Activated naive CD8-positive, alpha-beta T cell treated with anti-CD3 and anti-CD28 coated beads, Interleukin-2, amount 50 U/mL, for 24 hours (primary cell): ENCODE results near the gene RASGEF1B.

Experiments
- ATAC-seq: fragments of 150-1000 bp; cut with Tn5 transposase; one replicate; pipeline ENCODE4 v1.10.0; 2021
- DNase-seq: peaks from one replicate; pipeline ENCODE4 v3.0.0; 2021
- H3K27ac Mint-ChIP-seq: one replicate; pipeline ENCODE4 v1.8.0; 2021; ENCODE audit warnings: mild to moderate bottlenecking, mixed read lengths
- H3K27me3 Mint-ChIP-seq: one replicate; pipeline ENCODE4 v1.8.0; 2021; ENCODE audit warnings: mixed read lengths
- H3K36me3 Mint-ChIP-seq: one replicate; pipeline ENCODE4 v1.8.0; 2021; ENCODE audit warnings: low read depth, mixed read lengths
- H3K4me1 Mint-ChIP-seq: one replicate; pipeline ENCODE4 v1.8.0; 2021; ENCODE audit warnings: mixed read lengths
- H3K4me3 Mint-ChIP-seq: one replicate; pipeline ENCODE4 v1.8.0; 2021; ENCODE audit warnings: mild to moderate bottlenecking, moderate library complexity, mixed read lengths
- H3K9me3 Mint-ChIP-seq: one replicate; pipeline ENCODE4 v1.8.0; 2021; ENCODE audit warnings: mixed read lengths

The RASGEF1B gene

DNA sequence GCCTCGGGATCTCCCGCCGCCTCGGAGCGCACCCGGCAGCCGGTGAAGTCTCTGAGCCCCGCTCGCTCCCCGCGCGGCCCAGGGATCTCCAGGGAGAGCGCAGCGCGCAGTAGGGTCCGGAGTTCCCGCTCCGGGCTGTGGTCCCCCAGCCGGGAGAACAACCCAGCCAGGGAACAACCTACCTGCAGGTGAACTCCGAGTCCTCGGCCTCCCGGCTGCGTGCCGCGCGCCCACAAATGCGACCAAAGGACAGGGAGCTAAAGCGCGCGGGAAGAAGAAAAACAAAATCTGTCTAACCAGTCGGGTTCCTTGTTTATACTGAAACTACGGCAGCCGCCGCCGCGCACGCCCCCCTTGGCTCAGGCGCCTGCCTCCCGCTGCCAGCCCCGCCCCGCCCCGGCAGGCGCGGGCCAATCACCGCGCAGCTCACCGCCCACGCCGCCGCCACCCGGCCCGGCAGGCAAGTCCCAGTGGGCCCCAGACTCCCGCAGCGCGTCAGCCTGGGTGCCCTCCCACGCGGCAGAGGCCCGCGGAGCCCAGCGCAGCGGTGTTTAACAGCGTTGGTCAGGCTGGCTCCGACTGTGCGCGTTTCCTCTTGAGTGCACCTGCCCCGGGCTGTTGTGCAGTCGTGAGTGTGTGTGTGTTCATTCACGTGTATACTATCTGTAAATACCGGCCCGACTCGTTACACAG is at the start of gene RASGEF1B:
TSS of gene RASGEF1B (minus strand) at position 320 of the 693 bp plus-strand sequence. CDS start 12,399 bp downstream, outside the sequence.
- Mint-ChIP-seq H3K27ac (peak within 1 kb of the TSS; percentile 92), H3K4me3 (peak within 1 kb of the TSS; percentile 100), H3K4me1 (peaks cover 57% of the 10 kb centered on the region), H3K36me3 (peaks cover 2% of the 10 kb centered on the region), H3K27me3 (peaks cover 1% of the 10 kb centered on the region), H3K9me3 (no peaks in the 10 kb centered on the region)
- peak; percentile 88 for ATAC-seq
- DNase-seq: peak; percentile 96

DNA sequence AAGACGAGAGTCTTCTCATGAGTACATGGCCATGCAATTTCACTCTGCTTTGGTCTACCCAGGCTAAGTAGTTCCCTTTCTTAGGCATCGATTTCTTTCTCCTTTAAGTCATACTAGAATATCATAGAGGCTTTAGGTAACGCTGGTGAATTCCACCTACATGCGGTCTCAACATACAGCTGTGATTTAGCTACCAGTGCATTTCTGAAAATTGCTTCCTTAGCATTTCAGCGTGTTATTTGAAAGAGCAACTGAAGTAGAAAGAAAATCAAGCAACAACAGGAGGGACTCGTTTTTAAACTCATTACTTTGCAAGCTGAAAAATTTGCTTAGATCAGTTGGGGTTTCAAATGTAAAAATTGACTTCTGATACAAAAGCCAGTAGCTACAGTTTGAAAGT is 48.1 kb upstream of the RASGEF1B start:
- no peak for ATAC-seq
- no peaks in the 10 kb centered on the region for H3K9me3 Mint-ChIP-seq
- no peak for DNase-seq
- no peak overlapping the region for H3K4me3 Mint-ChIP-seq
- H3K27me3 Mint-ChIP-seq: no peaks in the 10 kb centered on the region
- peaks cover 11% of the 10 kb centered on the region for H3K4me1 Mint-ChIP-seq
- H3K27ac Mint-ChIP-seq: no peak overlapping the region
- H3K36me3 Mint-ChIP-seq: no peaks in the 10 kb centered on the region

DNA sequence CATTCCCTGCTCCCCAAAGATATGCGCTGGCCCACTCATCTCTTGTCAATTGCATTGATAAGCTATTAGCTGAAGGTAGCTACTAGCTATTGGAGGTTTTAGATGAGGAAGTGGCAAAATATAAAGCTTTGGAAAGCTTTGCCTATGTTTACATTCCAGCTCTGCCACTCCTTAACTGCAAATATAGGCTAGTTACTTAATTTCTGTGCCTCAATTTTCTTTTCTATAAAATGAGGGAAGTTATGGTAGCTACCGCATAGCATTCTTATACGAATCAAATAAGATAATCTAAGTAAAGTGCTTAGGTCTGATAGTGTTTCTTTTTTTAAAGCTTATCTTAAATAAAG is 47.7 kb upstream of the RASGEF1B start:
- ATAC-seq (no peak), DNase-seq (no peak)
- H3K27ac Mint-ChIP-seq: no peak overlapping the region
- H3K9me3 Mint-ChIP-seq: no peaks in the 10 kb centered on the region
- H3K36me3 Mint-ChIP-seq: no peaks in the 10 kb centered on the region
- no peak overlapping the region for H3K4me3 Mint-ChIP-seq
- no peaks in the 10 kb centered on the region for H3K27me3 Mint-ChIP-seq
- H3K4me1 Mint-ChIP-seq: peaks cover 11% of the 10 kb centered on the region

DNA sequence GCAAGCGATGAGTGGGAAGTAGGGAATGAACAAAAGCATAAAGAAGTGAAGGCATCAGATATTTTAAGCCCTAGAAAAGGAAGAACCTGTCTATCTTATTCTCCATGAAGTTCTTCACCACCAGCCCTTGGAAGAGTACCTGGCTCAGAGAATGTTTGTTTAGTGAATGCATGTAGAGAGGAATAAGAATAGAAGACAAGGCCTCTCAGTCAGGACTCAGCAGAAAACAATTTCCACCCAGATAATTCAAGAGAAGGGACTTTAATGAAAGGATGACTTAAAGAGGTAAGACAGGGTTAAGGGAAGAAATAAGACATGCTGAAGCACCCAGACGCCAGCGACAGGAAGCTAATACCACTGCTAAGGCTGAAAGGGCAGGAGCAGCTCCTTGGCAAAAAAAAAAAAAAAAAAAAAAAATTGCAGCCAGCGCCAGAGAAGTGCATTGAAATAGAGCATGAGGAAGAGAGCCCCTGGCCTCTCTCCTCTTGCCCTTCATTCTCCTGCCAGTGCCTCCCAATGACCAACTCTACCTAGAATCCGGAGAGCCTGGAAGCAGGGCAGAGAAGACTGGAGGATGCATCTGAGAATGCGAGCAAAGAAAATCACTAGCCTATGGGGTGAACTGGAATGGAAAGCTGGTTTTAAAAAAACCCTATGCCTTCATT is 47.2 kb upstream of the RASGEF1B start:
- no peak overlapping the region for H3K27ac Mint-ChIP-seq
- DNase-seq (no peak), ATAC-seq (no peak)
- H3K27me3 Mint-ChIP-seq: no peaks in the 10 kb centered on the region
- no peaks in the 10 kb centered on the region for H3K36me3 Mint-ChIP-seq
- H3K4me3 Mint-ChIP-seq: no peak overlapping the region
- H3K9me3 Mint-ChIP-seq: no peaks in the 10 kb centered on the region
- peaks cover 10% of the 10 kb centered on the region for H3K4me1 Mint-ChIP-seq

DNA sequence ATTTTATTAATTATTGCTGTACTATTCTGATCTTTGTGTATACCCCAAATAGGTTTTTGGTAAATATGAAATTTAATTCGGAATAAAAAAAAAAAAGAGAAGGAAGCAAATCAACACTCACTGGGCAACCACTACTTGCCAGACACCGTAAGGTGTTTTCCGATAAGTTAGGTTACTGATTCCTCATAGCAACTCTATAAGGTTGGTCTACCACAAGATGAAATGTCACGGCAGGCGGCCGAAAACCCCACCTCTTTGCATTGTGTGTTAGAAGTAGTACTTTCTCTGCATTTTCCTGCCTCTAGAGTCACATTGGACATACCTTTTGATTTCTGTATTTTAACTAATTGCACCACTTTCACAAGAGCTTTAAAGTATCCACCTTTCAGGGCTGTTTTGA is 44.5 kb upstream of the RASGEF1B start:
- DNase-seq (no peak), ATAC-seq (peak; percentile 76)
- no peaks in the 10 kb centered on the region for H3K36me3 Mint-ChIP-seq
- H3K27me3 Mint-ChIP-seq: no peaks in the 10 kb centered on the region
- H3K4me1 Mint-ChIP-seq: peaks cover 15% of the 10 kb centered on the region
- no peak overlapping the region for H3K27ac Mint-ChIP-seq
- H3K4me3 Mint-ChIP-seq: no peak overlapping the region
- H3K9me3 Mint-ChIP-seq: no peaks in the 10 kb centered on the region

DNA sequence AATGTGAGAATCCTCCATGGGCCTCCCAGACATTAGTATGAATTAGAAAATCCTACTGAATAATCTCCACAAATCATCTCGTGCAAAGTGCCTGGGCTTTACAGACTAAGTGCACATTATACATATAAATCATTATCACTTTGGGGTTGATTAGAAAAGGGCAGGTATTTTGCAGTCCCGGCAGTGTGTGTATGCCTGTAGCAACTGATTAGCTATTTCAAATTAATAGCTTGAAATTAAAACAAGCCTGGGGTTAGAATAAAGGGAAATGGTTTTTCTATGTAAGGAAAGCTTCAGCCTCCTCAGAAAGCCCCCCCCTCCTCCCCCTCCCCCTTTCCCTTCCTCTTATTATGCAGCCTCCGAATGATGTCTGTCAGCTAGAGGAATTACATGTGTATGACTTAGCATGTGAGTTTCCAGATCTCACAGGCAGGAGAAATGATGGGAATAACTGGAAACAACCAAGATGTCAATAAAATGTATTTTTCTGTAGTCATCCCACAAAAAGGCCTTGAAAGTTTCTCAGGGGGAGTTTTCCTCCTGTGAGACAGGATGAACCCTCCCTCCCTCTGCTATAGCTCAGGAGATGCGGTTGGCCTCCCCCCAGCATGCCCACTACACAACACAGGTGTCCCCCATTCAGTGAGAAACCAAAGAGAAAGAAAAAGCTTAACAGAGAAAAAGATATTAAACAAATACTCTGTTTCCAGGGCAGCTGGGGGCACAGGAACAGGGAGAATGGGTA is 41.2 kb upstream of the RASGEF1B start:
- H3K27me3 Mint-ChIP-seq: no peaks in the 10 kb centered on the region
- H3K4me3 Mint-ChIP-seq: no peak overlapping the region
- no peaks in the 10 kb centered on the region for H3K36me3 Mint-ChIP-seq
- no peaks in the 10 kb centered on the region for H3K9me3 Mint-ChIP-seq
- H3K27ac Mint-ChIP-seq: no peak overlapping the region
- ATAC-seq (no peak), DNase-seq (no peak)
- peaks cover 45% of the 10 kb centered on the region for H3K4me1 Mint-ChIP-seq

DNA sequence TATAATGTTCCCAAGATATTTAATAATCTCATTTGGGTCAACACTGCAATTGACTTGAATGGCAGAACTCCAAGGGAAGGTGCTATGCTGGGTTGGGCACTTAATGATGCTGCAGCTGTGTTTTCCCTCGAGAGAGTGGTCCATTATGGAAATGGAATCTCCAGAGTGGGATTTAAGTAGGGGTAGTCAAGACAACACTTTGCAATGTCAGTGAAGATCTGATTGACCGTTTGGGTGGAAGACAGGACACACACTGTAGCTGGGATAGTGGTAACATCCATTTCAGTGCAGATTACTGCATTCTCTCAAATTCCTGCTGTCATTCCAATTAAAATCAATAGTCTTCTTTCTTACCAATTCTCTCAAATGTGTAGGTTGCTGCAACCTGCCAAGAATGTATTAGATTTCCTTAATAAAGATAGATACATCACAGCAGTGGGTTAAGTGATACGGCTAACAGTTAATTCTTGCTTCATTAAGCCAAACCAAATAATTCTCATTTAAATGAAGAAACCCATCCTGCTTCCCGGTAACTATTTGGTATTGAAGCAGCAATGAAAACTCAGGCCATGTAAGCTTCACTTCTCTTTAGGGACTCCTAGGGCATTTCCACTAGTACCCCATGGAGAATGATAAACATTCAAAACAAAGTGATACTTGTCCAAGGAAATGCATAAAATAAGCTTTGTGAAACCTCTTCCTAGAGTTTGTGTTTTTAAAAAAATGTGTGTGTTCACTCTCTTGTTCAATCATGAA is 40.5 kb upstream of the RASGEF1B start:
- Mint-ChIP-seq H3K4me1 (peaks cover 52% of the 10 kb centered on the region), H3K36me3 (no peaks in the 10 kb centered on the region), H3K27me3 (no peaks in the 10 kb centered on the region), H3K27ac (no peak overlapping the region), H3K4me3 (no peak overlapping the region), H3K9me3 (no peaks in the 10 kb centered on the region)
- no peak for DNase-seq
- no peak for ATAC-seq

DNA sequence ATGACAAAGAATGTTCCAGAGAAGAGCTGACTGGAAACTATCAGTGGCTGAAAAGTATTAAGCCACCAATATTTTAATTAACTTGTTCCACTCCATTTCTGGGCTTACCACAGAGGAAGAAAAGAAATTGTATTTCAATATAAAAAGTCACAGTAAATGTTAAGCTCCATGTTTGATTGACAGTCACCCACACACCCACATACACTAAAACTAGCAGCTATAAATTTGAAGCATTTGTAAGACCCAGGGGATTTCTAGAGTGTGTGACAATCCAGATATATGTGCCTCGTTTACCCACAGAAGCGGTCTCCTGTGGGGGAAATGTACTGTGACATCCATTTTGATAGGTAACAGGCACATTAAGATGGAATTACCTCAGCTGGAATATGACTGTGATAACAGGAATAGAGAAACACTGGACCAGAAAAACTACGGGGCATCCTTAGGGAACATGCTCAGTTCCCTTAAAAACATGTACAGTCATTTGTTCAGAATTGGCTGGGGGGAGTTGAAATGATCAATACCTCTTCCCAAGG is 39.0 kb upstream of the RASGEF1B start:
- no peak overlapping the region for H3K4me3 Mint-ChIP-seq
- ATAC-seq (no peak), DNase-seq (no peak)
- H3K9me3 Mint-ChIP-seq: no peaks in the 10 kb centered on the region
- H3K27ac Mint-ChIP-seq: no peak overlapping the region
- no peaks in the 10 kb centered on the region for H3K27me3 Mint-ChIP-seq
- H3K36me3 Mint-ChIP-seq: no peaks in the 10 kb centered on the region
- peaks cover 63% of the 10 kb centered on the region for H3K4me1 Mint-ChIP-seq

DNA sequence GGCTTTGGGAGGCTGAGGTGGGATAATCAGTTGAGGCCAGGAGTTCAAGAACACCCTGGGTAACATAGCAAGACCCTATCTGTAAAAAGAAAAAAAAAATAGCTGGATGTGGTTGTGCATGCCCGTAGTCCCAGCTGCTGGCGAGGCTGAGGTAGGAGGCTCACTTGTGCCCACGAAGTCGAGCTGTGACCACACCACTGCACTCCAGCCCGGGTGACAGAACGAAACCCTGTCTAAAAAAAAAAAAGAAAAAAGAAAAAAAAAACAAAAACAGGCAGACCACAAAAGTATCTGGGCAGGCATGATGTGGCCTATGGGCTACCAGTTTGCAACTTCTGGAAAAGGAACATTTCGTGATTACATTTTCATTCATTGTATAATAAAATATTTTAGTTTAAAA is 38.1 kb upstream of the RASGEF1B start:
- no peak for DNase-seq
- H3K4me3 Mint-ChIP-seq: no peak overlapping the region
- H3K36me3 Mint-ChIP-seq: no peaks in the 10 kb centered on the region
- peaks cover 72% of the 10 kb centered on the region for H3K4me1 Mint-ChIP-seq
- no peaks in the 10 kb centered on the region for H3K27me3 Mint-ChIP-seq
- no peak overlapping the region for H3K27ac Mint-ChIP-seq
- no peaks in the 10 kb centered on the region for H3K9me3 Mint-ChIP-seq
- ATAC-seq: no peak

DNA sequence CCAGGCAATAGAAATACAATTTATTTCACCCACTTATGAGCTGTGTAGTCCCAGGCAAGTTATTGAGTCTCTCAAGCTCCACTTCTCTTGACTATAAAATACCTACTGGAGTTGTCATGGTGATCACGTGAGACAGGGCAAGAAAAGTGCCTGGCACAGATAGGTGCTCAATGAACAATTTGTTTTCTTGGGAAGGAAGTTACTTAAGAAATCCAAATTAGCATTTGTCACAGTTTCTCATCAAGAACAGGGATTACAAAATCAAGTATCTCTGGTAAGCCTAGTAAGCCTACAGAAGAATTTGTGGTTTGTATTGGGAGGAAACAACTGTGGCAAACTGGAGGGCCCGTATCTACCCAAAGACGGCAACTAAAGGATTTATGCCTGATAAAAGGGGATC is 37.5 kb upstream of the RASGEF1B start:
- ATAC-seq (no peak), DNase-seq (no peak)
- Mint-ChIP-seq H3K4me1 (peaks cover 78% of the 10 kb centered on the region), H3K4me3 (no peak overlapping the region), H3K27me3 (no peaks in the 10 kb centered on the region), H3K36me3 (no peaks in the 10 kb centered on the region), H3K27ac (peak overlapping the region; percentile 24), H3K9me3 (no peaks in the 10 kb centered on the region)

DNA sequence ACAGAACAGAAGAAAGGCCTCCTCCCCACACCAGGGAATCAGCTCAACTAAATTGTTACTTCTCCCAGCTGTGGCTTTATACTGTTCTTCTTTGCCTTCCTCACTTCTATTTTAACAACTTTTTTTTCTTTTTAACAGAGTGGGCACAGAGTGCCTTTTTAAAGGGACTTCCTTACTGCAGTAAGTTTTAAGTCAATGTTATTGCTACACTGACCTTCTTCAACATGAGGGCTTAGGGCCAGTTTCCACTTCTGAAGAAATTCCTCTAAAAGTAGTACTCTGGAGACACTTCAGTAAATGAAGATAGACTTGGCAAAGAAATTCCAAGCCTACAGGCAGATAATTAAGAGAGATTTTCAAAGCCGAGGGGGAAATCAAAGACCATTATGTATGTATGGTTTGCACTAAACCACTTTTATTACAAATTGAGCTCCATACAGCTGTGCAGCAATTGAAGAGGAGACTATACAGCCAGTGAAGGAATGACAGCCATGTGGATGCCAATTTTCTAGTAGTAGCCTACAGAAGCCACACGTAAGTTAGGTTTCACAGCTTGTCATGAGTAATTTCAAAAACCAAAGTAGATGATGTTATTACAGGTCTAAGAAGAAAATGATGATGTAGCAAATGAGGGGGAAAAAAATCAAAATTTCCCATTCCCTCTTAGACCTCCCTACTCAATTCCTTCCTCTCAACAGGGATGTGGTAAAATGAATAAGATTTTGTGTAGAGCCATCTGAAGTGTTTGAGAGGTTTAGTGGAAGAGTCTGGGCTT is 36.9 kb upstream of the RASGEF1B start:
- Mint-ChIP-seq H3K9me3 (no peaks in the 10 kb centered on the region), H3K27me3 (no peaks in the 10 kb centered on the region), H3K4me3 (no peak overlapping the region), H3K27ac (peak overlapping the region; percentile 24), H3K4me1 (peaks cover 82% of the 10 kb centered on the region), H3K36me3 (no peaks in the 10 kb centered on the region)
- DNase-seq (no peak), ATAC-seq (peak; percentile 34)

DNA sequence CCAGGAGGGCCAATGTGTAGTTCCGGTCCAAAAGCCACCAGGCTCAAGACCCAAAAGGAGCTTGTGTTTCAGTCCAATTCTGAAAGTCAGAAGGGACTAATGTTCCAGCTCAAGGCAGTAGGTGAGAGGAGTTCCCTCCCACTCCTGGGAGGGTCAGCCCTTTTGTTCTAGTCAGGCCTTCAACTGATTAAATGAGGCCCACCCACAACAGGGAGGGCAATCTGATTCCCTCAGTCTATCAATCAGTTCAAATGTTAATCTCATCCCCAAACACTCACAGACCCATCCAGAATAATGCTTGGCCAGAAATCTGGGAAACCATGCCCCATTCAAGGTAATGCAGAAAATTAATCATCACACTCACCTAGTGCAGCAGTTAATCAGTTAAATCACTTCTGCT is 35.8 kb upstream of the RASGEF1B start:
- Mint-ChIP-seq H3K9me3 (no peaks in the 10 kb centered on the region), H3K4me3 (no peak overlapping the region), H3K4me1 (peaks cover 75% of the 10 kb centered on the region), H3K27me3 (no peaks in the 10 kb centered on the region), H3K27ac (peak overlapping the region; percentile 26), H3K36me3 (no peaks in the 10 kb centered on the region)
- ATAC-seq: no peak
- no peak for DNase-seq

DNA sequence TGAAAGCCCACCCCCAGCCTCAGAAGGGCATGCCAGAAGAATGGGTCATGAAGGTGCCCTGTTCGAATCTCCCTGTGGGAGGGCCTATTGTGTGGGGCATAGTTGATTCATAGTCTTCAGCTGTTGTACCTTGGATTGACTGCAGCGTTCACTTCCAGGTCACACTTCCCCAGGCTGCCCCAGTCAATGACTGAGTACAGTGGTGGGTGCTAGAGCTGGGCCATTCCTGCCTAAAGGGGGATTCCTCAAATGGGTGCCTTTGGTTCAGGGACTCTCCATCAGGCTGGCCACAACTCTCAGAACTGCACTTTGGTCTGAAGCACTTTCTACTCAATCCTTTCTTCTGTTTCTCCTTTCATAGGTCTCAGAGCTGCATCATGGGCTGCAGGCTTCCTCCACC is 35.0 kb upstream of the RASGEF1B start:
- no peaks in the 10 kb centered on the region for H3K36me3 Mint-ChIP-seq
- ATAC-seq (peak; percentile 78), DNase-seq (peak; percentile 43)
- H3K4me1 Mint-ChIP-seq: peaks cover 76% of the 10 kb centered on the region
- peak overlapping the region; percentile 79 for H3K27ac Mint-ChIP-seq
- no peak overlapping the region for H3K4me3 Mint-ChIP-seq
- no peaks in the 10 kb centered on the region for H3K9me3 Mint-ChIP-seq
- no peaks in the 10 kb centered on the region for H3K27me3 Mint-ChIP-seq

DNA sequence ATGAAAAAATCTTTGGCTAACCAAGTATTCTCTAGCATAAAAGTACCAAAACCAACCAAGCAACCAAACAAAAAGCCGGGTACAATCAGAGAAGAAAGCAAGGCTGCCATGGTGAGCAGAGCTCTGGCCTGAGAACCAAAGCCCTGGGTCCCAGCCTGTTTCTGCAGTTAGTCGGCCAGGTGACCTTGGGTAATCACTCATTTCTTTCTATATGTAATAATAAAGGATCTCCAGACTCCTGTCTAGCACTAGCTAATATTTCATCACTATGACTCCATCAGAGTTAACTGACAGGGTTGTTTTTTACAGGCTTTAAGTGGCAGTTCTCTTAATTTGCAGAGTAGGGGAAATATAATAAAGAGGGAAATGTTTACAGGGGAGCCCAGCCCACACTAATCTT is 34.0 kb upstream of the RASGEF1B start:
- ATAC-seq (no peak), DNase-seq (no peak)
- Mint-ChIP-seq H3K36me3 (no peaks in the 10 kb centered on the region), H3K27me3 (no peaks in the 10 kb centered on the region), H3K4me1 (peaks cover 78% of the 10 kb centered on the region), H3K9me3 (no peaks in the 10 kb centered on the region), H3K27ac (peak overlapping the region; percentile 79), H3K4me3 (peak overlapping the region; percentile 66)
